Thyroid gland (tissue), 4 donors: Measurements from ENCODE around the gene ARFGEF2.

Experiments used
- POLR2A ChIP-seq, 2 donors: fragments of 450-650 bp; IDR thresholded peaks; one replicate each; pipeline ENCODE4 v1.6.1; 2017; ENCODE audit warnings: antibody characterized with exemption in 2 of 2, mild to moderate bottlenecking in 2 of 2, moderate library complexity in 1 of 2
- TF ChIP-seq, protein P1 (sequence below), 6 experiments: fragments of 200-600 bp in 3 of 6; fragments of 450-650 bp in 3 of 6; sonication (generic) in 3 of 6; IDR thresholded peaks; one replicate each; pipeline ENCODE4 v1.5.1; 2016 to 2019; ENCODE audit warnings: antibody characterized with exemption in 6 of 6, mild to moderate bottlenecking in 2 of 6, inconsistent platforms in 1 of 6, moderate library complexity in 1 of 6

DNA sequence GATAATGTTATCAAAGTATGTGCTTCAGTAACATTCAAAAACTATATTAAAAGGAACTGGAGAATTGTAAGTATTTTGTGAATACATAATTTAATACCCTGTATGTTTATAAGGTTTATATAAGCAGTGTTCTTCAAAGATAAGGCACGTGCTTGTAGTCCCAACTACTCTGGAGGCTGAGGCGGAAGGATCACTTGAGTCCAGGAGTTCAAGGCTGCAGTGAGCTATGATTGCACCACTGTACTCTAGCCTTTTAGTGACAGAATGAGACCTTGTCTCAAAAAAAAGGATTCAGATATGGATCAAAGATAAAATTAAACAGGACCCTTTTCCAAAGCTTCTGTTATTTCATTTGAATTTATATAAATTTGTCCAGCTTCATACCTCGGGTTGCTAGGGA lies 141.8 kb downstream of the ARFGEF2 start:
- TF ChIP-seq, protein P1, sequence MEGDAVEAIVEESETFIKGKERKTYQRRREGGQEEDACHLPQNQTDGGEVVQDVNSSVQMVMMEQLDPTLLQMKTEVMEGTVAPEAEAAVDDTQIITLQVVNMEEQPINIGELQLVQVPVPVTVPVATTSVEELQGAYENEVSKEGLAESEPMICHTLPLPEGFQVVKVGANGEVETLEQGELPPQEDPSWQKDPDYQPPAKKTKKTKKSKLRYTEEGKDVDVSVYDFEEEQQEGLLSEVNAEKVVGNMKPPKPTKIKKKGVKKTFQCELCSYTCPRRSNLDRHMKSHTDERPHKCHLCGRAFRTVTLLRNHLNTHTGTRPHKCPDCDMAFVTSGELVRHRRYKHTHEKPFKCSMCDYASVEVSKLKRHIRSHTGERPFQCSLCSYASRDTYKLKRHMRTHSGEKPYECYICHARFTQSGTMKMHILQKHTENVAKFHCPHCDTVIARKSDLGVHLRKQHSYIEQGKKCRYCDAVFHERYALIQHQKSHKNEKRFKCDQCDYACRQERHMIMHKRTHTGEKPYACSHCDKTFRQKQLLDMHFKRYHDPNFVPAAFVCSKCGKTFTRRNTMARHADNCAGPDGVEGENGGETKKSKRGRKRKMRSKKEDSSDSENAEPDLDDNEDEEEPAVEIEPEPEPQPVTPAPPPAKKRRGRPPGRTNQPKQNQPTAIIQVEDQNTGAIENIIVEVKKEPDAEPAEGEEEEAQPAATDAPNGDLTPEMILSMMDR (IDR thresholded peaks at IDR 0.05) = no peak
- TF ChIP-seq POLR2A (IDR thresholded peaks at IDR 0.05) = no peak
